Amniotic epithelial cell (primary cell): Measurements from ENCODE around the gene MAP3K4.
A peak's percentile ranks its signal among the peaks of the same experiment; 100 is the strongest.

ENCODE experiments used
- DNase-seq: peaks from one replicate; pipeline ENCODE4 v3.0.0-alpha.2; 2010; ENCODE audit warnings: low read depth

Gene MAP3K4

GRCh38 chr6:161041274-161041673 is 49.7 kb downstream of the MAP3K4 start:
- no peak for DNase-seq

DNA sequence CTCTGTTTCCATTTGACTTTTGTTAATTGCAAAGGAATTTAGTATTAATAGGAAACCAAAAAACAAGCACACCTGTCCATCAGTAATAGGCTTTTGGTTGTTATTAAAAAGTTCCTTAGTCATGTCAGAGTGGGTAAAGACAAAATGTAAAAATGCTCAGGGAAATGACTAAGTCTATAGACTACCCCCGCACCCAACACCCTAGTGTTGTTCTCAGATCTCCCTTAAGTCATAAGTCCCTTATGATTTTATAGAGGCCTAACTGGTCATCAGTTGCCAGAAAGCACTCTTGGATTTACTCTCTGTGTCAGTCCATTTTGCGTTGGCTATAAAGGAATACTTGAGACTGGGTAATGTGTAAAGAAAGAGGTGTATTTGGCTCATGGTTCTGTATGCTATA is 52.8 kb downstream of the MAP3K4 start:
- DNase-seq: no peak

DNA sequence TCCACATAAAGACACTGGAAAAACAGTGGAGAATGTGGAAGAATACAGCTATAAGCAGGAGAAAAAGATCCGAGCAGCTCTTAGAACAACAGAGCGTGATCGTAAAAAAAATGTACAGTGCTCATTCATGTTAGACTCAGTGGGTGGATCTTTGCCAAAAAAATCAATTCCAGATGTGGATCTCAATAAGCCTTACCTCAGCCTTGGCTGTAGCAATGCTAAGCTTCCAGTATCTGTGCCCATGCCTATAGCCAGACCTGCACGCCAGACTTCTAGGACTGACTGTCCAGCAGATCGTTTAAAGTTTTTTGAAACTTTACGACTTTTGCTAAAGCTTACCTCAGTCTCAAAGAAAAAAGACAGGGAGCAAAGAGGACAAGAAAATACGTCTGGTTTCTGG is 57.1 kb downstream of the MAP3K4 start:
- no peak for DNase-seq

- DNase-seq: no peak
These were observed 58.7 kb downstream of the MAP3K4 start for GRCh38 chr6:161050134-161050765.

GRCh38 chr6:161053103-161053502 is 61.5 kb downstream of the MAP3K4 start:
- DNase-seq: no peak

- no peak for DNase-seq
These were observed 63.3 kb downstream of the MAP3K4 start for GRCh38 chr6:161054876-161055275.

- DNase-seq: no peak
These were observed 64.9 kb downstream of the MAP3K4 start for GRCh38 chr6:161056451-161056850.

- no peak for DNase-seq
These were observed 65.8 kb downstream of the MAP3K4 start for GRCh38 chr6:161057103-161058091.

DNA sequence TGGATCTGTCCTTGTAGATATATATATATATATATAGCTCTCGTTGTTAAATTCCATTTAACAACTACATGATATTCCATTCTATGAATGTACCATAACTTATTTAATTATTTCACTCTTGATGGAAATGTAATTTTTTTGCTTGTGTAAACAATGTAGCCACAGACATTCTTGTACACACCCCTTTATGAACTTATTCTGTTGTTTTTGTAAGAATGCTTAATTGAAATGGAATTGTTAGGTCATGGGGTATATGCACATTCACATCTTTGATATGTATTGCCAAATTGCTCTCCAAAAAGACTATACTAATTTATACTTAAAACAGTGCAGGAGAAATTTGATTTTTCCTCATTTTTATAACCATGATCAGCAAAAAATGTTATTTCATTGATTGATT is 67.2 kb downstream of the MAP3K4 start:
- DNase-seq: no peak

- DNase-seq: no peak
These were observed 70.0 kb downstream of the MAP3K4 start for GRCh38 chr6:161061576-161061975.

GRCh38 chr6:161064915-161065314 is 73.3 kb downstream of the MAP3K4 start:
- no peak for DNase-seq

- no peak for DNase-seq
These were observed 74.9 kb downstream of the MAP3K4 start for GRCh38 chr6:161066511-161066910.

GRCh38 chr6:161067749-161068148 is 76.2 kb downstream of the MAP3K4 start:
- DNase-seq: no peak

- DNase-seq: no peak
These were observed 76.8 kb downstream of the MAP3K4 start for GRCh38 chr6:161068321-161068741.

GRCh38 chr6:161073930-161074329 is 82.4 kb downstream of the MAP3K4 start:
- no peak for DNase-seq

GRCh38 chr6:161074496-161075121 is 83.0 kb downstream of the MAP3K4 start:
- DNase-seq: no peak

DNA sequence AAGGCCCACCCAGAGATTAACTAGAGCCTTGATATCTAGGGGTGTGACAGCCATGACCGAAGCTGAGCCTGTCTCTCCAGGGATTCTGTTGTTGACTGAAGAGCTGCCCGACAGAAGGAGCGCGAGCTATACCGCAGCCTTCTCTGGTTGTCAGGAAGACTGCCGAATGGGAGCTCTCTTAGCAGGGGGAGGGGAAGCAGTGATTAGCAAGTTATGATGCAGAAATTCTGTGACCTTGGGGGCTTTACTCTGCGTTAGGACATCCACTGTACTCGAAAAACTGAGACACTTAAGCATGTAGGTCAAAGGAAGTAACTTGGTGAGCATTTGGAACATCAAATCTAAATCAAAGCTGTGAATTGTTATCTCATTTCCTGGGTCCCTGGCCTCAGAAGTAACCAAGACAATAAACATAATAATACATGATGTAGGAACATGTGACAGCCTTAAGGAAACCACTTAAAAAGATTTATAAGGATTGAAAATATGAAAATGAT is 84.7 kb downstream of the MAP3K4 start:
- DNase-seq: peak; percentile 73

DNA sequence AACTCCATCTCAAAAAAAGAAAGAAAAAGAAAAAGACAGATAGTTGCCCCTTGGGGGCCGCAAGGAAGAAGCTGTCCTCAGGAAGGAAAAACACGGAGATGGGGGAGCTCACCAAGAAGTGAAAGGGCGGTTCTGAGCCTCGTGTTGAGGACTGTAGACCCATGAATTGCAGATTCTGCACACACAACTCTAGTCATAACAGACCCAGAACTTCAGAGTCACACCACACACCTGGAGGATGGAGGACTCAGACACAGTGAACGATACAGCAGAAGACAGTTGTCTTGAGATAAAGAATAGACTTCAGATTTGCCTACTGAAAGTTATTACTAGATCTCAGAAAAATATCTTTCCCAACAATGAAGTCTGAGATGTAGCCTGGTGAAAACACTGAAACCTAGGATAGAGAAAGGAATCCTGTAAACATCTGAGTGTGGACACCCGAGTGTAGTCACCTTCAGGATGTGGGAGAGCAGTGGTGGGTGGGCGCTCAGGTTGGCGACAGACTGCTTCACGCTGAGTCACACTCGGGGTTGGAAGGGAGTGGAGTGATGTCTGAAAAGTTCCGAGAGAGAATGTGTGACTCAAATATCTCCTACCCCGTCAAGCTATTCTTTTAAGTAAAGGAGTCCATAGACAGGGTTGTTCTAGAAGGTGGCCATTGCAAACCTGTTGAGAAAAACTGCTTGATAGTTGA is 88.1 kb downstream of the MAP3K4 start:
- DNase-seq: peak; percentile 89

DNA sequence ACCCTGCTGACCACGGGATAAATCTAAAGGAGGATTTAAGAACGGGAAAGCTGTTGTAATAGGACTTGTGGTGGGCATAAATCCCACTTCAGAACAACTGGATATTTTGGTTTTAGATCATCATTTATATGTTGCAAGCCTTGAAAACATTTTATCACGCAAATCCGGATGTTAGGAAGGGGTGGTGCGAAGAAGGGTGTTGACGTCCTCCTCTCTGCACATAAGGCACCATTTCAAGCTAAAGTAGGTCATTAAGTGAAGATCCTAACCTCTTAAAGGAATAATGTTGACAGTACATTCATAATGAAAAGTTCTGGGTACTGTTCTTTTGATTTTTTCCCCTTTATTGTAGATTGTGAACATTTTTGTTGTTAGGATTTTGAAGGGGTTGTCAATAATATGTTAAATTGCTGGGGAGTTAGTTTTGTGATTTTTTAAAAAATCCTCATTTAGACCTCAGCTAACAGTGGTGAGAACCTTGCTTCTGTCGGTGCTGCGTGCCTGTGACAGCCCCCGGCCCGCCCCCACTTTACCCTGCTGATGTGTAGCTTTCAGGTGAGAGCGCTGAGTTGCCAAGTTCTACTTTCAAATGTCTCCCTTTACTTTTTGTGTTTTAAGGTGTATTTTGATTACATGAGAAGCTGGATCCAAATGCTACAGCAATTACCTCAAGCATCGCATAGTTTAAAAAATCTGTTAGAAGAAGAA is 88.8 kb downstream of the MAP3K4 start:
- peak; percentile 81 for DNase-seq

- DNase-seq: no peak
These were observed 90.6 kb downstream of the MAP3K4 start for GRCh38 chr6:161082215-161082614.

GRCh38 chr6:161085246-161085645 is 93.7 kb downstream of the MAP3K4 start:
- DNase-seq: no peak
